Activated naive CD4-positive, alpha-beta T cell treated with anti-CD3 and anti-CD28 coated beads, Interleukin-2, amount 50 U/mL, for 16 hours (primary cell): ENCODE results near the gene TECPR2.

ENCODE experiments used
- DNase-seq: peaks from one replicate; pipeline ENCODE4 v3.0.0-alpha.2; 2020

The TECPR2 gene

GRCh38 chr14:102479107-102479506, 116.4 kb downstream of the TECPR2 start:
- no peak for DNase-seq

GRCh38 chr14:102479777-102480176, 117.0 kb downstream of the TECPR2 start:
- DNase-seq, result no peak

GRCh38 chr14:102481371-102481770, 118.6 kb downstream of the TECPR2 start:
- no peak for DNase-seq

GRCh38 chr14:102481791-102482238, 119.1 kb downstream of the TECPR2 start:
- DNase-seq, result no peak

- no peak for DNase-seq
These were observed 121.6 kb downstream of the TECPR2 start for GRCh38 chr14:102484316-102484715.

- no peak for DNase-seq
These were observed 123.2 kb downstream of the TECPR2 start for GRCh38 chr14:102485693-102486512.

- no peak for DNase-seq
These were observed 123.9 kb downstream of the TECPR2 start for GRCh38 chr14:102486513-102487203.

GRCh38 chr14:102487204-102487577, 124.5 kb downstream of the TECPR2 start:
- no peak for DNase-seq

- DNase-seq, result no peak
These were observed 127.7 kb downstream of the TECPR2 start for GRCh38 chr14:102490456-102490855.

- DNase-seq, result no peak
These were observed 128.6 kb downstream of the TECPR2 start for GRCh38 chr14:102491366-102491765.

- DNase-seq, result no peak
These were observed 129.2 kb downstream of the TECPR2 start for GRCh38 chr14:102491786-102492530.

- DNase-seq, result no peak
These were observed 129.8 kb downstream of the TECPR2 start for GRCh38 chr14:102492531-102492910.

- no peak for DNase-seq
These were observed 130.4 kb downstream of the TECPR2 start for GRCh38 chr14:102493096-102493495.

GRCh38 chr14:102493585-102493984, 130.8 kb downstream of the TECPR2 start:
- no peak for DNase-seq

- DNase-seq, result no peak
These were observed 133.0 kb downstream of the TECPR2 start for GRCh38 chr14:102495491-102496330.

- DNase-seq, result no peak
These were observed 133.6 kb downstream of the TECPR2 start for GRCh38 chr14:102496331-102496691.

- no peak for DNase-seq
These were observed 134.4 kb downstream of the TECPR2 start for GRCh38 chr14:102496958-102497744.

- no peak for DNase-seq
These were observed 135.4 kb downstream of the TECPR2 start for GRCh38 chr14:102497998-102498677.

- DNase-seq, result no peak
These were observed 136.0 kb downstream of the TECPR2 start for GRCh38 chr14:102498678-102499265.

GRCh38 chr14:102499401-102500157, 136.8 kb downstream of the TECPR2 start:
- DNase-seq, result no peak
